NCI-H146 treated with DMSO at 0.1 percent for 48 hours (cell line): ENCODE measurements around the gene MAEA.
A peak's percentile ranks its signal among the peaks of the same experiment; 100 is the strongest.
"Not testable (repeated sequence)": the region's sequence is repeated elsewhere in the genome, so short reads cannot be mapped to it uniquely, and the experiment has no call there.

Source experiments
- DNase-seq: peaks from one replicate; lab custom pipeline; 2025; ENCODE audit not compliant: unreplicated experiment; lab: John Stamatoyannopoulos, UW

The MAEA gene

GRCh38 chr4:1277667-1278665 is 11.7 kb upstream of the MAEA start:
- no peak for DNase-seq

GRCh38 chr4:1279253-1279652 is 10.4 kb upstream of the MAEA start:
- DNase-seq = no peak

GRCh38 chr4:1283711-1284110 is 6.0 kb upstream of the MAEA start:
- DNase-seq = no peak

- DNase-seq = no peak
Measured at GRCh38 chr4:1285151-1285789, 4.4 kb upstream of the MAEA start.

- no peak for DNase-seq
Measured at GRCh38 chr4:1285790-1286553, 3.7 kb upstream of the MAEA start.

GRCh38 chr4:1288786-1289185 is 905 bp upstream of the MAEA start:
- no peak for DNase-seq

- no peak for DNase-seq
Measured at GRCh38 chr4:1290165-1290977, 680 bp downstream of the MAEA start.

GRCh38 chr4:1291091-1291490 is 1.4 kb downstream of the MAEA start:
- peak; percentile 28 for DNase-seq

- DNase-seq = no peak
Measured at GRCh38 chr4:1291996-1292702, 2.5 kb downstream of the MAEA start.

- DNase-seq = not testable (repeated sequence)
Measured at GRCh38 chr4:1292703-1293011, 3.0 kb downstream of the MAEA start.

- DNase-seq = no peak
Measured at GRCh38 chr4:1293531-1293941, 3.8 kb downstream of the MAEA start.

- no peak for DNase-seq
Measured at GRCh38 chr4:1293991-1294390, 4.3 kb downstream of the MAEA start.

- no peak for DNase-seq
Measured at GRCh38 chr4:1294424-1294823, 4.7 kb downstream of the MAEA start.

GRCh38 chr4:1294891-1295290 is 5.2 kb downstream of the MAEA start:
- no peak for DNase-seq

GRCh38 chr4:1295405-1296055 is 5.8 kb downstream of the MAEA start:
- DNase-seq = no peak

GRCh38 chr4:1296324-1297022 is 6.8 kb downstream of the MAEA start:
- no peak for DNase-seq

- DNase-seq = no peak
Measured at GRCh38 chr4:1297023-1297395, 7.3 kb downstream of the MAEA start.

GRCh38 chr4:1297456-1298325 is 8.0 kb downstream of the MAEA start:
- no peak for DNase-seq
